ENCODE measurements around the gene FMO3.

The FMO3 gene

DNA sequence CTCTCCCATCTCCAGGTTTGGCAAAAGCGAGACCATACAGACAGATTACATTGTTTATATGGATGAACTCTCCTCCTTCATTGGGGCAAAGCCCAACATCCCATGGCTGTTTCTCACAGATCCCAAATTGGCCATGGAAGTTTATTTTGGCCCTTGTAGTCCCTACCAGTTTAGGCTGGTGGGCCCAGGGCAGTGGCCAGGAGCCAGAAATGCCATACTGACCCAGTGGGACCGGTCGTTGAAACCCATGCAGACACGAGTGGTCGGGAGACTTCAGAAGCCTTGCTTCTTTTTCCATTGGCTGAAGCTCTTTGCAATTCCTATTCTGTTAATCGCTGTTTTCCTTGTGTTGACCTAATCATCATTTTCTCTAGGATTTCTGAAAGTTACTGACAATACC, 26.4 kb downstream of the FMO3 start:
- no peak for DNase-seq

DNA sequence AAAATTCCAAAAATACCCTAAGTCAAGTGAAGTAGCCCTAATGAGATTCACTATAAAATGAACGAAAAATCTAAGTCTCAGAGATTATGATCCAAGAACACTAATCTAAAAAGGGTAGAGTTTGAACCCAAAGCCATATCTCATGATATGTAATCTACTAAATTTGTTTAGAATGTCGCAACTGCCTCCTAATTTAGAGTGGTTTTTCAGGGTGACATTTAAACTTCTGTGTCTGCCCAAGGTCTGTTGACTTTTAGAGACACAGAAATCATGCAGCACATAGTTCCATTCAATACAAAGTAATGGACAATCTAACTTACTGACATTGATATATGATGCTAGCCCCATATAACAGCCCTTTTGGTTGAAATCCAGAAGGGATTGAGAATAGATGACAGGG, 28.9 kb downstream of the FMO3 start:
- DNase-seq, result no peak

DNA sequence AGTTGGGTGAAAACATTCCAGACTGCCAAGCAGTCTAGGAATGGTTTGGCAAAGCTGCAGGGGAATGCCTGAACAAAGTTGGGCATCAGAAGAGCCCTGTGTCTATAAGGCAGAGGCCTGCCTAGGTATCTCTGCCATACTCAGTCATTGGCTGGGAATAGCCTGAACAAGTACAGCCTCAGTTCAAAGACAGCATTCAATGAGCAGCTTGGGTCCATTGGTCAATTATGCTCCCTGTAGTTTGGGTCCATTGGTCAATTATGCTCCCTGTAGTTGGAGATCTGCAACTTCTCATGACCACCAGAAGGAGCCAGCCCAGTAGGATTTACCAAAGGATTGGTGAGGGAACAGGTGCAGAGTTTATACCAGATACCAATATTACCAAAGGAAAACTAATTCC, 31.6 kb downstream of the FMO3 start:
- no peak for DNase-seq

DNA sequence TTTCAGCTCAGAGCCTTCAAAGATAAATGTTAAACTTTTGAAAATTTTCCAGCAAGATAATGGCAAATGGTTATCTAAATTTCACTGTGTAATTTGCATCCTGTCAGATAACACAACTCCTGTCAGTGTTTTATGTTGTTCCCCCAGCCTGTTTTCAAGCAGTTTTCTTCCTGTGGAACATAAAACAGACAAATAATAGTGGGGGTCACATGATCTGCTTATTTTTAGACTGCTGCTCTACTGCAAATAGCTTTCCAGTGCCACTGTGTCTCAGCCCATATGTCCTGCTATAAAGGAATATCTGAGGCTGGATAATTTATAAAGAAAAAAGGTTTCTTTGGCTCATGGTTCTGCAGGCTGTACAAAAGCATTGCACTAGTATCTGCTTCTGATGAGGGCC, 32.2 kb downstream of the FMO3 start:
- no peak for DNase-seq

DNA sequence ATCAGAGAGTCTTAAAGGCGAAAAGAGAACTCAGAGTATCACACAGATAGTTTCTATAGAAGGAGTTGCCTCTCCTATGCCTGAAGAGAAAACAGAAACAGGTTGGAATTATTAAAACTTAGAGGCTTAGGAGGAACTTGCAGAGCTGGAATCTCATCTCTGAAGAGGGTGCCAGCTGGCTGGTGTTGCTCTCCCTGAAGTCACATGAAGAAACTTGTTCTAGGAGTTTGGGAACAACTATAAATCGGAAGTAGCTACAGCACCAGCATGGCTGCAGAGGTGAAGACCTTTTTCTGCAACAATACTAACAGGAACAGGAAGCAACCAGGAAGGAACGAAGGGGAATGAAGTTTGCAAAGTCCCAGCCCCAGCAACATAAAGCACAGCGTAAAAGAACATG, 35.8 kb downstream of the FMO3 start:
- no peak for DNase-seq

DNA sequence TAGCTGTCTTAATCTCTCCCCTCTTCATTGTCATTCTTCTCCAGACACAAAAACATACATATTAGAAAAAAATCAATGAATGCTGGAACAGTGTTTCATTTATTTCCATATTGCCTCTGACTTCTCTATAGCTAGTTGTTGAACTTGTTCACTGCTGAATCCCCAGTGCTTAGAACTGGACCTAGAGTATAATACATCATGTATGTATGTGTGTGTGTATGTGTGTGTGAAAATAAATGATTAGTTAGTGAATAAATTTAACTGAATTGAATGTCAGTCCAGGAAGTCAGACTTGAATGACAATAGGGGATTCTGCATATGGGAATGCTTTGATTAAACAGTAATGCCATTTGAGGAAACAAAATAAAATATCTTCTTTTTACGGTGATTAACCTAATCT, 36.4 kb downstream of the FMO3 start:
- DNase-seq, result no peak

DNA sequence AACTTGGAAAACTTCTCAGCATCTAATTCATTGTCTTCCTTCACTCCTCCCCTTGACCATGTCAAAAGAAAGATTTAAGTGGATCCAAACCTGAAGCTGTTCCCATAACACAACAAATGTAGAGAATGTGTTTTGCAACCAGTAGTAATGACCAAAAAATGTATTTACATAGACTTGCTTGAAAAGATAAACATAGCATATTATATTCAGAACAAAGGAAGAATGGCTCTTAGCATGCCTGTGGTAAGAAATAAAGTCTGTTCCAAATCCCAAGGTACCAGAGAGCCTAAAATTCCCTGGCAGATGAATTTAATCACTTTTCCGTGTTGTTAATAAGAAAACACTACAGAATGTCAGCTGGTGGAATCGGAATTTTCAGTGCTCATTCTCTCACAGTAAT, 36.8 kb downstream of the FMO3 start:
- no peak for DNase-seq

DNA sequence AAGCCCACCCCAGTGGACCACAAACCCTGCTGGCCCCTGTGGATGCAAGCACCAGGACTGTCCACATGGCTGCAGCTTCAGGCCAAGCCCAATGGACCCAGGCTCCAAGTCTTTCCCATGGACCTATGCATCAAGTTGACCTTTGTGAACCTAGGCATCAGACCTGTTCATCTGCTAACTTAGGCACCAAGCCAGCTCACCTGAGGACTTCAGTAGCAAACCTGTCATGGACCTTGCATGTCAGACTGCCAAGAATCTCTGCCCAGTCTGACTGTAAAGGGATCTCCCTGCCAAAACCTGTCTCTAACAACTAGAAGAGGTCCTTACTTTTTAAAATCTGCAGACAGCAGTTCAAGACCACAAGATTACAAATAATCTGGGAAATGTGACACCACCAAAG, 37.8 kb downstream of the FMO3 start:
- DNase-seq, result no peak

DNA sequence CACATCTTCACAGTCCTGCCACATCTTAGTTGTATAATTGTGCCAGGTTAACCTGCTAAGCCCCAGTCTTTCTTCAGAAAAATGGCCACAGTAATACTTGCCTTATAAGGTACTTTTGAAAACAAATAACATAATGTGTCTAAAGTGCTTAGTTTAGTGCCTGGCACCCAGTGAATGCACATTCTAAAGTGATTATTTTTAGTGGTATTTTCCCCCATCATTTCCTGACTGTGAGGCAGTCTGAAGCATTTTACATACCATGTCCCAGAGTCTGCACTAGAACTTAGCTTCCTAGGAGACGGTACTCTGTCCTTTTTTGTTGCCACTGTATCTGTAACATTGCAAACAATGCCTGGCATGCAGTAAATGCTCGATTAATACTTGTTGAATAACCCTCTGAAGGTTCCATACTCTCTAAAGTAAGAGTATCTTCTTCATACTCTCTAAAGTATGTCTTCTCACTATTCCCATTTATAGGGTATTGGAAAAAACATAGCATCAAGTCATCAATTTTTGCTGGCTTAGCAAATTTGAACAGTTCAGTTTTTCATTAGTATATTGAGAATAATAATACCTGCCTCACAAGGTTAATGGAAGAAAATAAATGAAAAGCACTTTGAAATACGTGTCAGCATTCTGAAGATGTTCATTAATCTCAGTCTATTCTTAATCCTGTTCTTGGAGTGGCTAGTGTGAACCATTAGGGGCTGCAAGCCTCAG, 43.7 kb downstream of the FMO3 start:
- DNase-seq, result no peak

DNA sequence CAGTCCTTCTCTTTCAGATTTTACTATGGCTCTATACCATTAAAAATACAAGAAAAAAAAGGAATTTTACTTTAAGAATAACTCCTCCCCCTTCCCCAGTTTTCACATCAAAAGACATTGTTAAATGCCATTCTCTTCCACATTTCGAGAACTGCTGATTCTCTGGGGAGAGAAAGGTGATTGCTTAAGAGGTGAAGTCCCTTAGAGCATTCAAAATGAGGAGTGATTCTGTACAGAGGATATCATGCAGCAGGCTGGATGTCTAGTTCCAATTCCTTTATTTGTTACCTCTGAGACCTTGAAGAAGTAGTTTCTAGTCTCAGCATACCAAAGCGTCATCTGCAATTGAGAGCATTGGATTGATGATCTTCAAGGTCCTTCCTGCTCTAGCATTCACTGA, 46.9 kb downstream of the FMO3 start:
- no peak for DNase-seq

DNA sequence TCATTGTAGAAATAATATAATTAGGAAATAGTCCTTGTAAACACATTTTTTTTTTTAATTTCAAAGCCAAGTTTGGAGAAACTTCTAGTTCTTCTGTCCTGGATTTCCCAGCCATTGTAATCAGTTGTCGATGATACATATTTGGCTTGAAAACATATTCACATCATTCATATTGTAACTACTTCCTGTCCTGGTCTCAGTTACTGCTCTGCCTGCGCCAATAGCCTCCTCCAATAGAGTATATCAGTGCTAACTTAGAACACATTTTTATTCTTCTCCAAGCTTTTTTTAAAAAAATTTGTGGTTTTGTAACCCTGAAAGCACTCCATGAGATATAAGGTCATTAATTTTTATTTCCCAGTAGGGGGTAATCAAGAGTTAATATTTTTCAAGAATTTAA, 48.3 kb downstream of the FMO3 start:
- no peak for DNase-seq

DNA sequence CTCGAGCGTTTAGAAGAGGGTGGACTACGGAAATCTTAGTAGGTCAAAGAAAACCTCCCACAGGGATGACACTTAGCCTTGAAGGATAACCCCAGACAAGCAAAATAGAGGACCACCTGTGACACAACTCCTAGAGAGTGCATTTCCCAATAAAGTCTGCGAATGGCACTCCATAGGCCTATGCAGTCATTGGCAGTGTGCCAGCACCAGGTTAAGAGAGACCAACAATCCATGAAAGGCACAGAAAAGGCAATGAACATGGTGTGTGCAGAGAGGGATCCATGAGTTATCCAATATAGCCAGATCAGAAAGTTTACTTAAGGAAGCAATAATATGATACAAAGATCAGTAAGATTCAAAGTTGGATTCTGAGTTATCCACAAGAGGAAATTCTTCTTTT, 49.2 kb downstream of the FMO3 start:
- DNase-seq, result no peak

DNA sequence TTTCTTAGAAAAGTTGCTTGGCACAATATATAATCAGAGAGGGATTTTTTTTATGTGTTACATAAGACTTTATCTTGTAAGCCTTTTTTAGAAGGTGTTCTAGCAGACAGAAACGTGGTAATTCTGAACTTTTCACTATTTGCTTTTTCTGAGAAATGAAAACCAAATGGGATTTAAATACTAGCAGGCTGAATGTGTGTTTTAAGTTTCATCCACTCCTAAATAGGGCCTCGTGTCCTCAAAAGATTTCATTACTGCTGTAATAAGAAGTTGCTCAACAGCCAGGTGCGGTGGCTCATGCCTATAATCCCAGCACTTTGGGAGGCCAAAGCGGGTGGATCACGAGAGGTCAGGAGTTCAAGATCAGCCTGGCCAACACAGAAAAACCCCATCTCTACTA, 49.7 kb downstream of the FMO3 start:
- DNase-seq, result no peak

DNA sequence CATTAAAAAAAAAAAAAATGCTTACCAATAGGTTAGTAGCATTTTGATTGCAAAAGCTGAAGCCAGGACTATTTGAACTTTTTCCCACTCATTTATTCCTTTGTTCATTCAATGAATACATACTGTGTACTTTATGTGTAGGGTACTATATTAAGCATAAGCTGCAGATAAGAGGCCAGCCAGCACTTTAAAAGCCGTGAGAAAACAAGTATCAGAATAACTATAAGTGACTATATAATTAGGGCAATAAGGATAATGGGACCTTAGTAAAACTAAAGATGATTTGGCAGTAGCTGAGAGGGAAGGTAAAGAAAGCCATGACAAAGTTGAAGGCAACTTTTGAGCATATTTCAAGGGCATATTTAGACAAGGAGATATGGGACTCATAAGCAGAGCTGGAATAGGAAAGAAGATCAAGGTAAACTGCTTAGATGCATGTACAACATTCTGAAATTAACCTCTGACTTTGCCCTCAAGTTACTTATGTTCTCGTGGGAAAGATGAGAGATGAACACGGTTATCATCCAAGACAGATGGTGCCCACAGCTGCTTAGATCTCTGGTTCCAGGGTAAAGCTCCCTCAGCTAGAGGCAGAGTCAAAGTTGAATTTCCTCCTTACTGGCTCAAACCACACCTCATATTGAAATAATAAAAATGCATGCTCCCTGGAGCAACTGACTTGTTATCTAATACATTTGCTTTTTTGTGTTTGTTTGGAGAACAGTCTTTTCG, 50.4 kb downstream of the FMO3 start:
- no peak for DNase-seq

DNA sequence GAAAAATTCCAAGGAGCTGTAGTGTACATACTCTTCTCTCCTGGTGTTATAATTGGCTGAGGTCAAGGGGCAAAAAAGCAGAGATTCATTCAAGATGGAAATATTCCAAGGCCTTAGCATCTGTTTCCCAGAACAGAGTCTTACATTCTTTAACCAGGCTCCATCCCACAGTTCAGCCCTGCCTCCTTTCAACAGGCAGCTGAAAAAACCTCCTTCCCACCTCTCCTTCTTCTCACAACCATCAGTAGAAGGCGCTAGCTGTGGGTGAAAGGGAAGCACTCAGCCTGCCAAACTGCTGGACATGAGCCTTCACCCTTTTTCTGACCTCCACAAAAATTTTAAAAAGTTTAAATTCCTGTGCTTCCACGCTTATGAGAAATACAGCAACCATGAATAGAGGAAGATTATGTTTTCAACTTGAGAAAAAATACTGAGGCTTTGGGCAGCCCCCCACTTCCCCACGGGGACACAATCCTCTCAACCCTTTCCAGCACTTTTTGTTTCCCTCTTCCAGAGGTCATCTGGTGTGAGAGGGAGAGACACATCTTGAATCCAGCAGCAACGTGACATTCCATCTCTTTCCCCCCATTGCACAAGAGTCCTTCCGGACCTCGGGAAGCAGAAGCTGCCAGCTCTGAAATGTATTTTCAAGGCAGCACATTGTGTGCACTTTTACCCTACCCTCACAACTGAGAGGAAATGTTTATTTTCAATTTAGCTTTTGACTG, 51.1 kb downstream of the FMO3 start:
- DNase-seq, result no peak

DNA sequence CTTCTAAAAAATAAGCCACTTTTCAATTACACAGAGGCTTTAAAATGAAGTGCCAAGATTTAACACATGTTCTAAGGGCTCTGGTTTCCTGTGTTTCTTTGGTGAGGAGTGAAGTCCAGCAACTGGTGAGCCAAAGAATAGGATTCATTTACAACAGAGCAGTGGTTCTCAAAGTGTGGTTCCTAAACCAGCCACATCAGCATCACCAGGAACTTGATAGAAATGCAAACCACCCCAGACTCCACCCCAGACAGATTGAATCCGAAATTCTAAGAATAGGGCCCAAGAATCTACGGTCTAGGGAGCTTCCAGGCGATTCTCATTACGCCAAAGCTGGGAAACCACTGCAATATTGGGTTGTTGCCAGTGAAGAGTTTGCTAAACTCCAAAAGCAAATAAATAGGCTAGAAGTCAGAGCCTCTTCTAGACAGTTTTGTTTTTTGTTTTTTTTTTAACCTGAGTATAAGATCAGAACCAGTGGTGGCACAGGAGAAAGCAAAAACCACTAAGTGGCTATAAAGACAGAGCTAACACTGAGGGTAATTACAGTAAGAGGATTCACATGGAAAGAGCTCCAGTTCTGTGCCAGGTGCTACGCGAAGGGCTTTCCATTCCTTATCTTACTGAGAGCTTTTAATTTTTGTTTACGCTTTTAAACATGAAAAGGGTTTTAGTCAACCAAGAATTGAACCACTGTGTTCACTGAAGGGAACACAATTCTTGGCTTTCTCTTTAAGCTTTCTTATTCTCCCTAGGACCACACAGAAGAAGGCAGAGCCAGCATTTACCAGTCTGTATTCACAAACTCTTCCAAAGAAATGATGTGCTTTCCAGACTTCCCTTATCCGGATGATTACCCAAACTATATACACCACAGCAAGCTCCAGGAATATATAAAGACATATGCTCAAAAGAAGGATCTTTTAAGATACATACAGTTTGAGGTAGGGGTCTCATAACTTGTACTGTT, 52.0 kb downstream of the FMO3 start:
- DNase-seq, result no peak

DNA sequence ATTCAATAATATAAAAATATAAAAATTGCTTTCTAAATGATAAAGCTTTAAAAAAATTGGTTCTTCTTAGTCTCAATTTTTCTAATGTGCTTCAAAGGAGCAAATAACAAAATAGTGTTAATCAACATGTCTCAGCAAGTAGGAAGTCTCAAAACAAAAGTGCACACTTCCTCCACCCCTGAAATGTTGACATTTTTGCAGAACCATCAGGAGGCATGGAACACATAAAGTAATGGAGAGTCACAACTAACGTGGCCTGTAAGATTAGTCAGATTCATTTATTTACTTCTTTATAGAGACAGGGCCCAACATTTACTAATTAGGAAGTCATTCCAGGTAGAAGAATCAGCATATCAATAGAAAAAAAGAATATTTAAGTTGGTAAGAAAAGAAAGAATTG, 59.5 kb downstream of the FMO3 start:
- DNase-seq, result no peak

DNA sequence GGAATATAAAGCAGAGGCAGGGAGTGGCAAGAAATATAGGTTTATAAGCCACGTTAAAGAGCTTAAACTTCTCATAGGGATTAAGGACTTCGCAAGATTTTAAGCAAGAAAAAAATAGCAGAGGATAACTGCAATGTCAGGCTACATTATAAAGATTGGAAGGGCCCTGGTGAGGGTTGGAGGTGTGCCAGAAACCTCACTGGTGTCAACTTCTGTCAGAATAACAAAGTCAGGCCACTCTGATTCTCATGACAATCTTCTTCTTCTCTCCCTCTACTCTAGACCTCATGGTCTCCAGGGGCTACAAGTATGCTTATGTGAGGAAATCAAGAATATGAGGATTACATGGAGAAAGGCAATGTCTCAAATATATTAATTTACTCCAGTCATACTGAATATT, 61.8 kb downstream of the FMO3 start:
- DNase-seq, result no peak

DNA sequence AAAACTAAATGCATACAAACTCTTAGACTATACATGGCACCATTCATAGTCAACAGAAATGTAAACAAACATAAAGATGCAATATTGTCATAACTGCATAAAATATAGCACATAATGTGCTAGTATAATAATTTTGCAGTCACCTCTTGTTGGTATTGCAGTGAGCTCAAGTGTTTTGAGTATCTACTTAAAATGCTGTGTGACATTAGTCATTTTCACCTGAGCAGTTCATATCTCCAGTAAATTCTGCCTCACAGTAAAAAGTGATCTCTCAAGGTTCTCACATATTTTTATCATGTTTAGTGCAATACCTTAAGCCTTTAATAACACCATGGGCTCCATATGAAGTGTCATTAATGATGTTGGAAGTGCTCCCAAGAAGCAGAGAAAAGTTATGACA, 64.8 kb downstream of the FMO3 start:
- no peak for DNase-seq

DNA sequence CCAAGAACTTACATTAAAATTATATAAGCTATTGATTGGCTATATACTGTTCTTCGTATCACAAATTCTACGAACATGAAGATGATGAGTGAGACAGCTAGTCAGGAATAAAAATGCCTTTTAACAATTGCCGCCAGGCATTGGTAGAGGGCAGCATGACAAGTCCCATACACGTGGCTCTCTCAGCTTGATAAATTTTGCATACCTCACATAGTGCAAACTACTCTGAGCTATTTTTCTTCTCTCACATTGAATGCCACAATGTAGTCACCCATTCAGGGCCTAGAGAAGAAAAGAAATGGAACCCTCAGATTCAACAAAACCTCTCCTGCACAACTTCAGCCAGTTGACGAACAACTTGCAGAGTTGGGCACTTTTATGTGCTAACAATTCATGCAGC, 67.4 kb downstream of the FMO3 start:
- DNase-seq, result no peak

DNA sequence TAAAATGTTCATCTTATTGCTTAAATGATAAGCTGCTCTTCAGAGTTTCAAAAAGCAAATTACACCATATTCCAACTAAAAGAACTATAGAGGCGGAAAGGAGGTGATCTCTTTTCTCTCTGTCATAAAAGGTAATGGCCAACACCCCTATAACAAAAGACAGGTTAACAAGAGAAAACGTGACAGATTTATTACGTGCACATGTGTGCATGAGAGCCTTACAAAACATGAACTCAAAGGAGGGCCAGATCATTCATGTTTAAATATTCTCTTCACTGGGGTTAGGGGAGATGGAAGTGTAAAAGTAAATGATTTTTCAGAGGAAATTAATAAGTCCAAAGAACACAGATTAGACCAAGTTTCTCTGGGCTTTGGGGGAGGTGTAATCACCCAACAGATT, 67.8 kb downstream of the FMO3 start:
- no peak for DNase-seq

DNA sequence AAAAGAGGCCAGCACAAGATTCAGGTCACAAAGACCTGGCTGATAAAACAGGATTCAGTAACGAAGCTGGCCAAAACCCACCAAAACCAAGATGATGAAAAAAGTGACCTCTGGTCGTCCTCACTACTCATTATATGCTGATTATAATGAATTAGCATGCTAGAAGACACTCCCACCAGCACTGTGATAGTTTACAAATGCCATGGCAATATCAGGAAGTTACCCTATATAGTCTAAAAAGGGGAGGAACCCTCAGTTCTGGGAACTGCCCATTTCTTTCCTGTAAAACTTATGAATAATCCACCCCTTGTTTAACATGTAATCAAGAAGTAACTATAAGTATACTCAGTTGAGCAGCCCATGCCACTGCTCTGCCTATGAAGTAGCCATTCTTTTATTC, 68.4 kb downstream of the FMO3 start:
- DNase-seq, result no peak

DNA sequence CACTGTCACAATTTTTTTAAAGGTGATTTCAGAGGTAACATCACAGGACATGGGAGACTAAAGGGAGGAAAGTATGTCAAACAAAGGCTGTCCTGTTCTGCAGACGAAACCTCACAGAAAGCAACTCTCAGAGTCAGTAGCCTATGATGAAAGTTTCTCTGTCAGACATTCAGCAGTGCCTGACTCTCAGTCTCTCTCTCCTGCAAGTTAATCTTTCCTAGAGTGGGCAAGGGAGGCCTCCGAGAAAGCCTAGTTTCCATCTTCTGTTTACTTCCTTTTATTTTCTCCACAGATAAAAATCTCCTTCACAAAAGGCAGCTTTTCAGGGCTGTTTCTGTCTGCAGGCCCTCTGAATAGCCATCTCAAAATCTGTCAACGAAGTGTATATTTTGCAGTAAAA, 69.5 kb downstream of the FMO3 start:
- no peak for DNase-seq

All from stimulated activated CD8-positive, alpha-beta memory T cell treated with anti-CD3 and anti-CD28 coated beads, Interleukin-4, amount 100 ng/mL, for 48 hours (primary cell).